GM19099 (cell line): Measurements from ENCODE around the gene HLA-E.

ENCODE experiments used
- POLR2A ChIP-seq: IDR thresholded peaks from 3 replicates; pipeline ENCODE4 v1.6.1; 2011; ENCODE audit warnings: low read depth; ENCODE audit not compliant: insufficient read length; ENCODE audit errors: extremely low read depth

HLA-E gene

GRCh38 chr6:30463651-30464618, 25.4 kb upstream of the HLA-E start:
- no peak for TF ChIP-seq POLR2A

DNA sequence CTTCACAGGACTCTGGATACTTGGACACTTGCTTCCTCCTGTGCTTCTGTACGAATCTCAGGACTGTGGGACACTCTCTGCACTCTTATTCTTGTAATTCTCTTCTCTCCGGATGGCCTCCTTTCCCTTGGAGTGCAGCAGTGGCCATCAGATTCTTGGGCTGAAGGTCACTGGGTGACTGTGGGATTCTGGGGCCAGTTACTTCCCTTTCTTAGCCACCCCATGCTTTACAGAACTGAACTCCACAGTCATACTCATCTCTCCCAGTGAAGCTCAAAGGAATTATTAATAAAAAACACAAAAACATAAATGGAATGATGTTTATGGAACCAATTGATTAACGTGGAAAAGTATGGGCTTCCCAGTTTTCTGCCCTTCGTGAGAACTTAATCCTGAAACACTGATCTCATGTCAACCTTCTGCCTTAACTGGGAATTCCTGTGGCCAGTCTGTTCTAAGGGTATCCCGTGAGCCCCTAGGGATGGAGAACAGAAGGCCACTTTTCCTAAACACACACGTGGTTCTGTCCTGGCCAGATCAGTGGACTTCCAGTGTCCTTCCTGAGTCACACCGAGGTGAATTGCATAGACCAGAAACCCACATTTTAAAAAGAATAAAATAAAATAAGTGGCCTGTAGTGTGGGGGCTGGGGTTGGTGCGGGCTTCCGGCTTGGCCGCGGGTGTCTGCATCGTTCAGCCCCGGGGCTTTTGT, 23.6 kb upstream of the HLA-E start:
- no peak for TF ChIP-seq POLR2A

- no peak for TF ChIP-seq POLR2A
Observed at GRCh38 chr6:30470968-30471367, 18.3 kb upstream of the HLA-E start.

GRCh38 chr6:30480536-30481156, 8.7 kb upstream of the HLA-E start:
- no peak for TF ChIP-seq POLR2A

GRCh38 chr6:30481211-30481964, 7.9 kb upstream of the HLA-E start:
- TF ChIP-seq POLR2A: no peak

DNA sequence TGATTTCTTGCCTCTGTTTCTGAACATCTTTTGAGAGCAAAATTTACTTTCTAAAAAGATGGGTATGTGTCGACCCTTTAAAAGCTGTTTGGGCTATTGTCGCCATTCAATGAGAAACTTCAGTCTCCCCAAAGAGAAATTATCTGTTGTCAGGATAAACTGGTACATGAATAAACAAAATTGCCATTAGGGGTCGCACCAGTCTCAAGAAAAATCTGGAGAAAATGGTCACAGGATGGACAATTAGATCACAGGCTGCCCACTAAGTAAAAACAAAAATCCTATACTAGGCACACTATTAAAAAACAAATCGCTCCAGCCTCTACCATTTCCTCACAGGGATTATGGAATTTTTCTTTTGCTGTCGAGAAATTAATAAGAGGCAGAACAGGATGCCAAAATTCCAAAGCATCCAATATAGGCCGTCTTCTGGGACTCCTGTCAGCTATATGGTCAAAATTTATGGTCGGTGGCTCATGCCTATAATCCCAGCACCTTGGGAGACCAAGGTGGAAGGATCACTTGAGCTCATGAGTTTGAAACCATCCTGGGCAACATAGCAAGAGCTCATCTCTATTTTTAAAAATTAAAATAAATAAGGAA, 5.5 kb upstream of the HLA-E start:
- no peak for TF ChIP-seq POLR2A

- no peak for TF ChIP-seq POLR2A
Observed at GRCh38 chr6:30485236-30485635, 4.1 kb upstream of the HLA-E start.

- no peak for TF ChIP-seq POLR2A
Observed at GRCh38 chr6:30487926-30488325, 1.4 kb upstream of the HLA-E start.

DNA sequence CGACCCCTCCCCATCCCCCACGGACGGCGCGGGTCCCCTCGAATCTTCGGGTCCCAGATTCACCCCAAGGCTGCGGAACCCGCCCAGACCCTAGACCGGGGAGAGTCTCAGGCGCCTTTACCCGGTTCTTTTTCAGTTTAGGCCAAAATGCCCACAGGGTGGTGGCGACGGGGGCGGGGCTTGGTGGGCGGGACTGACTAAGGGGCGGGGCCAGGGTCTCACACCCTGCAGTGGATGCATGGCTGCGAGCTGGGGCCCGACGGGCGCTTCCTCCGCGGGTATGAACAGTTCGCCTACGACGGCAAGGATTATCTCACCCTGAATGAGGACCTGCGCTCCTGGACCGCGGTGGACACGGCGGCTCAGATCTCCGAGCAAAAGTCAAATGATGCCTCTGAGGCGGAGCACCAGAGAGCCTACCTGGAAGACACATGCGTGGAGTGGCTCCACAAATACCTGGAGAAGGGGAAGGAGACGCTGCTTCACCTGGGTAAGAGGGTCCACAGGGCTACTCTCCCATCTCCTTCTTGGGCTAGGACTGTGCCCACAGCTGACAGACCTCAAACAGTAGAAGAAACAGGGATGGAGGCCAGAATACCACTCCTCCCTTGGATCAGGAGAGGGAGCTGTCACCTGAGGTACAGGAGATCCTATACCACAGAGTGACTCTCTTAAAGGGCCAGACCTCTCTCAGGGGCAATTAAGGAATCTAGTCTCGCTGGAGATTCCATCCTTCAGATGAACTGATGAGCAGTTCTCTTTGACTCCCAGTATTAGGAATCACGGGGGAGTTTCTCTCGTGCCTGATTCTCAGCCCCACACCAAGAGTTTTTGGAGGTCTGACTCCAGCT, 942 bp downstream of the HLA-E start:
- TF ChIP-seq POLR2A: peak; percentile 4

GRCh38 chr6:30491991-30492952, 3.0 kb downstream of the HLA-E start:
- peak; percentile 34 for TF ChIP-seq POLR2A

GRCh38 chr6:30493643-30494250, 4.4 kb downstream of the HLA-E start:
- TF ChIP-seq POLR2A: peak; percentile 82

GRCh38 chr6:30494291-30494861, 5.1 kb downstream of the HLA-E start:
- no peak for TF ChIP-seq POLR2A
